ENCODE results near the gene MET.

DNA sequence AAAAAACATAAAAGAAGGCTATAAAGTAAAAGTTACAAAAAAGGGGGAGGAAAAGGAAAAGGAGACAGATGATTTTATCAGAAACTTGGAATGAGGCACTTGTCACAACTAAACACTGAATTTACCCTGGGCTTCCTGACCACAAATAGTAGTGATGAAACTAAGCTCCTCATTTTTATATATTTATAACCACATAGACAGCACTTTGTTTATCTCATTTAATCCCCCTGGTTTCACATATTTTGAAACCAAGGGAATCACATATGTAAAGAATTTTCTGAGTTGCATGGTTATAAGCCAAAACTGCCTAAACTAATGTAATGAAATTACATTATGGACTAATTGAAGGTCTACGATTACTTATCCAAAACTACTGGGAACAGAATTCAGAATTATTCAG is 39.6 kb upstream of the MET start:
- TF ChIP-seq, protein P1, sequence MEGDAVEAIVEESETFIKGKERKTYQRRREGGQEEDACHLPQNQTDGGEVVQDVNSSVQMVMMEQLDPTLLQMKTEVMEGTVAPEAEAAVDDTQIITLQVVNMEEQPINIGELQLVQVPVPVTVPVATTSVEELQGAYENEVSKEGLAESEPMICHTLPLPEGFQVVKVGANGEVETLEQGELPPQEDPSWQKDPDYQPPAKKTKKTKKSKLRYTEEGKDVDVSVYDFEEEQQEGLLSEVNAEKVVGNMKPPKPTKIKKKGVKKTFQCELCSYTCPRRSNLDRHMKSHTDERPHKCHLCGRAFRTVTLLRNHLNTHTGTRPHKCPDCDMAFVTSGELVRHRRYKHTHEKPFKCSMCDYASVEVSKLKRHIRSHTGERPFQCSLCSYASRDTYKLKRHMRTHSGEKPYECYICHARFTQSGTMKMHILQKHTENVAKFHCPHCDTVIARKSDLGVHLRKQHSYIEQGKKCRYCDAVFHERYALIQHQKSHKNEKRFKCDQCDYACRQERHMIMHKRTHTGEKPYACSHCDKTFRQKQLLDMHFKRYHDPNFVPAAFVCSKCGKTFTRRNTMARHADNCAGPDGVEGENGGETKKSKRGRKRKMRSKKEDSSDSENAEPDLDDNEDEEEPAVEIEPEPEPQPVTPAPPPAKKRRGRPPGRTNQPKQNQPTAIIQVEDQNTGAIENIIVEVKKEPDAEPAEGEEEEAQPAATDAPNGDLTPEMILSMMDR (IDR thresholded peaks at IDR 0.05; ENCODE audit: poor library complexity, severe bottlenecking), result no peak
- TF ChIP-seq EZH2 (IDR thresholded peaks at IDR 0.05; ENCODE audit: borderline replicate concordance, insufficient read depth, low read length, poor library complexity, severe bottlenecking), result no peak
- TF ChIP-seq POLR2AphosphoS5 (IDR thresholded peaks at IDR 0.05), result no peak
- TF ChIP-seq TAF1 (IDR thresholded peaks at IDR 0.05; ENCODE audit: low read depth), result no peak
